RWPE1 (cell line): ENCODE data around the gene DHX58.

Experiments used
- CTCF ChIA-PET: fragments of 350-600 bp; sonication (Branson Sonifier 250); formaldehyde crosslinking; extraction: SDS; loops from one replicate; lab custom pipeline; 2021; lab: Yijun Ruan, JAX
- POLR2A ChIA-PET: fragments of 400-600 bp; formaldehyde crosslinking; extraction: SDS; loops from one replicate; lab custom pipeline; 2020; ENCODE audit warnings: antibody characterized with exemption; ENCODE audit not compliant: low non-redundant PET; lab: Yijun Ruan, JAX
- DNase-seq: peaks from one replicate; pipeline ENCODE4 v3.0.0; 2012; ENCODE audit warnings: low spot score
- H3K27ac ChIP-seq: fragments of 450-650 bp; 2 replicates; pipeline ENCODE4 v1.5.1; 2017
- CTCF ChIP-seq: fragments of 450-650 bp; conservative IDR thresholded peaks from 2 replicates; pipeline ENCODE4 v1.5.1; 2017; ENCODE audit warnings: low read depth, mild to moderate bottlenecking

DHX58 gene

GRCh38 chr17:42060231-42060630 lies 52.3 kb downstream of the DHX58 start:
- no peak overlapping the region for H3K27ac ChIP-seq
- CTCF ChIA-PET, result interaction anchor here (0.6 to 2.2 kb wide), 2 partner anchors 8 to 447 kb away, joined by 5 to 6 read pairs; no protein-coding TSS in a partner anchor
- no peak for DNase-seq
- TF ChIP-seq CTCF, result no peak
- POLR2A ChIA-PET, result no interaction called here

GRCh38 chr17:42059815-42060214 lies 52.7 kb downstream of the DHX58 start:
- POLR2A ChIA-PET, result no interaction called here
- H3K27ac ChIP-seq, result no peak overlapping the region
- CTCF ChIA-PET, result interaction anchor here (2.2 kb wide), 1 partner anchor 8 kb away, joined by 5 read pairs; no protein-coding TSS in a partner anchor
- no peak for DNase-seq
- TF ChIP-seq CTCF, result no peak

GRCh38 chr17:42058063-42058462 lies 54.5 kb downstream of the DHX58 start:
- CTCF ChIA-PET, result interaction anchor here (2.2 kb wide), 1 partner anchor 10 kb away, joined by 5 read pairs; no protein-coding TSS in a partner anchor
- H3K27ac ChIP-seq, result no peak overlapping the region
- TF ChIP-seq CTCF, result no peak
- DNase-seq, result no peak
- POLR2A ChIA-PET, result no interaction called here

- TF ChIP-seq CTCF, result no peak
- ChIA-PET POLR2A (no interaction called here), CTCF (interaction anchor here (0.6 kb wide), 1 partner anchor 343 kb away, joined by 5 read pairs; no protein-coding TSS in a partner anchor)
- H3K27ac ChIP-seq, result no peak overlapping the region
- DNase-seq, result no peak
Observed at GRCh38 chr17:42056635-42057034, 55.9 kb downstream of the DHX58 start.

- no peak overlapping the region for H3K27ac ChIP-seq
- CTCF ChIA-PET, result interaction anchor here (0.6 to 0.7 kb wide), 3 partner anchors 12 to 58 kb away, joined by 3 to 4 read pairs (median 3); no protein-coding TSS in a partner anchor
- POLR2A ChIA-PET, result interaction anchor here (0.7 kb wide), 1 partner anchor 98 kb away, joined by 3 read pairs; no protein-coding TSS in a partner anchor
- no peak for TF ChIP-seq CTCF
- DNase-seq, result no peak
Observed at GRCh38 chr17:42055496-42055895, 57.0 kb downstream of the DHX58 start.

- ChIA-PET CTCF (interaction anchor here (0.6 to 0.9 kb wide), 2 partner anchors 13 kb away, joined by 3 read pairs; no protein-coding TSS in a partner anchor), POLR2A (no interaction called here)
- no peak for TF ChIP-seq CTCF
- H3K27ac ChIP-seq, result no peak overlapping the region
- no peak for DNase-seq
Observed at GRCh38 chr17:42055027-42055426, 57.5 kb downstream of the DHX58 start.
